CD4-positive, alpha-beta T cell (primary cell): ENCODE results near the gene EEPD1. TPM values are rescaled to one million over a fixed set of nuclear protein-coding genes. Genes with fewer than 3 reads are reported as not detected.

Source experiments
- ATAC-seq: fragments of 200-7000 bp; cut with Tn5 transposase; one replicate; pipeline ENCODE4 v1.10.0; 2022; ENCODE audit warnings: mild to moderate bottlenecking; ENCODE audit not compliant: poor library complexity
- CTCF ChIA-PET: fragments of 350-600 bp; sonication (Branson Sonifier 250); formaldehyde crosslinking; loops from one replicate; lab custom pipeline; 2021; ENCODE audit warnings: antibody characterized with exemption, inconsistent platforms; lab: Charles Lee
- POLR2A ChIA-PET: fragments of 350-600 bp; sonication (Branson Sonifier 250); formaldehyde crosslinking; loops from one replicate; lab custom pipeline; 2021; ENCODE audit warnings: antibody characterized with exemption, inconsistent platforms; lab: Charles Lee
- DNase-seq, 14 experiments: peaks; one replicate each; pipeline ENCODE4 v3.0.0-alpha.2; 2013 to 2020; ENCODE audit warnings: mixed read lengths in 2 of 14
- H3K27ac ChIP-seq, 2 donors: one replicate each; pipeline versions ENCODE4 v1.5.1 to v1.7.0; 2013; ENCODE audit warnings: low read length in 2 of 2, low read depth in 1 of 2, mild to moderate bottlenecking in 1 of 2
- H3K27me3 ChIP-seq, 2 experiments: 1 replicate in 1 of 2; 2 replicates in 1 of 2; pipeline versions ENCODE4 v1.6.1 to v1.7.0; 2013; ENCODE audit warnings: low read length in 2 of 2, control low read depth in 1 of 2, mild to moderate bottlenecking in 1 of 2, moderate library complexity in 1 of 2; ENCODE audit not compliant: insufficient read depth in 2 of 2, control insufficient read depth in 1 of 2
- H3K36me3 ChIP-seq: one replicate; pipeline ENCODE4 v1.6.1; 2013; ENCODE audit warnings: low read length, control low read depth; ENCODE audit not compliant: insufficient read depth
- H3K4me1 ChIP-seq: one replicate; pipeline ENCODE4 v1.6.1; 2013; ENCODE audit warnings: low read length, control low read depth; ENCODE audit not compliant: insufficient read depth
- H3K4me3 ChIP-seq: one replicate; pipeline ENCODE4 v1.5.1; 2013; ENCODE audit warnings: mild to moderate bottlenecking, low read length, moderate library complexity
- H3K9me3 ChIP-seq, 2 experiments: 1 replicate in 1 of 2; 2 replicates in 1 of 2; pipeline versions ENCODE4 v1.6.1 to v1.7.0; 2013; ENCODE audit warnings: low read length in 2 of 2, mild to moderate bottlenecking in 2 of 2, control low read depth in 1 of 2, moderate library complexity in 1 of 2; ENCODE audit not compliant: control insufficient read depth in 1 of 2, insufficient read depth in 1 of 2
- H3K27ac Mint-ChIP-seq: one replicate; pipeline ENCODE4 v1.8.0; 2020; ENCODE audit warnings: mixed read lengths
- H3K27me3 Mint-ChIP-seq: one replicate; pipeline ENCODE4 v1.8.0; 2021; ENCODE audit warnings: mixed read lengths
- H3K36me3 Mint-ChIP-seq: one replicate; pipeline ENCODE4 v1.8.0; 2021; ENCODE audit warnings: low read depth, mixed read lengths
- H3K4me1 Mint-ChIP-seq: one replicate; pipeline ENCODE4 v1.8.0; 2021; ENCODE audit warnings: low read depth, mixed read lengths
- H3K4me3 Mint-ChIP-seq: one replicate; pipeline ENCODE4 v1.8.0; 2020; ENCODE audit warnings: mild to moderate bottlenecking, mixed read lengths
- H3K9me3 Mint-ChIP-seq: one replicate; pipeline ENCODE4 v1.8.0; 2020; ENCODE audit warnings: mixed read lengths
- CTCF ChIP-seq: fragments of 200-600 bp; IDR thresholded peaks from one replicate; pipeline ENCODE4 v1.8.0; 2022; ENCODE audit warnings: antibody characterized with exemption, mild to moderate bottlenecking
- intact Hi-C, 2 experiments: fragments of 100-400 bp; cut with DNase I in 1 of 2; cut with micrococcal nuclease in 1 of 2; formaldehyde crosslinking; loops; one replicate each; pipeline versions ENCODE4 v1.15.1 to v1.9.0; 2023 to 2025; cut with DNase I, micrococcal nuclease
- total RNA-seq, 174 experiments: library from RNA in 2 of 174; stranded (reverse) in 2 of 174; gene quantifications; one replicate each; pipeline ENCODE4 v1.2.3 and lab custom pipeline; 2021 to 2026

The EEPD1 gene
- total RNA-seq, 2 experiments from 2014 or later: 4.4 to 4.6 TPM

GRCh38 chr7:36165059-36165458 lies 12.0 kb downstream of the EEPD1 start:
- H3K36me3 Mint-ChIP-seq: no peaks in the 10 kb centered on the region
- H3K9me3 Mint-ChIP-seq: no peaks in the 10 kb centered on the region
- TF ChIP-seq CTCF: no peak
- peaks cover 13% of the 10 kb centered on the region for H3K4me1 Mint-ChIP-seq
- intact Hi-C loops: no loop called here
- H3K27me3 ChIP-seq: no peaks in the 10 kb centered on the region
- no peaks in the 10 kb centered on the region for H3K27me3 Mint-ChIP-seq
- no peak overlapping the region for H3K4me3 Mint-ChIP-seq
- no peak overlapping the region for H3K27ac Mint-ChIP-seq
- H3K27ac ChIP-seq: no peak overlapping the region
- H3K4me3 ChIP-seq: no peak overlapping the region
- ATAC-seq: no peak
- no peaks in the 10 kb centered on the region for H3K4me1 ChIP-seq
- DNase-seq: peak in 2 of 14 experiments; percentile 27 to 28
- H3K36me3 ChIP-seq: no peaks in the 10 kb centered on the region
- POLR2A ChIA-PET: no interaction called here
- CTCF ChIA-PET: interaction anchor here (0.6 kb wide), 1 partner anchor 918 kb away, joined by 3 read pairs; no protein-coding TSS in a partner anchor
- H3K9me3 ChIP-seq: no peaks in the 10 kb centered on the region

GRCh38 chr7:36165802-36166201 lies 12.7 kb downstream of the EEPD1 start:
- Mint-ChIP-seq H3K27ac (no peak overlapping the region), H3K9me3 (no peaks in the 10 kb centered on the region), H3K4me1 (peaks cover 5% of the 10 kb centered on the region), H3K36me3 (no peaks in the 10 kb centered on the region), H3K27me3 (no peaks in the 10 kb centered on the region), H3K4me3 (no peak overlapping the region)
- CTCF ChIA-PET: no interaction called here
- Histone ChIP-seq H3K27ac (no peak overlapping the region), H3K36me3 (no peaks in the 10 kb centered on the region), H3K9me3 (no peaks in the 10 kb centered on the region), H3K27me3 (no peaks in the 10 kb centered on the region), H3K4me1 (no peaks in the 10 kb centered on the region), H3K4me3 (no peak overlapping the region)
- intact Hi-C loops: no loop called here
- no peak for ATAC-seq
- no peak for TF ChIP-seq CTCF
- DNase-seq: no peak
- POLR2A ChIA-PET: no interaction called here

- Histone ChIP-seq H3K27ac (no peak overlapping the region), H3K27me3 (no peaks in the 10 kb centered on the region), H3K4me3 (no peak overlapping the region), H3K4me1 (no peaks in the 10 kb centered on the region), H3K9me3 (no peaks in the 10 kb centered on the region), H3K36me3 (no peaks in the 10 kb centered on the region)
- Mint-ChIP-seq H3K36me3 (no peaks in the 10 kb centered on the region), H3K9me3 (no peaks in the 10 kb centered on the region), H3K4me3 (no peak overlapping the region), H3K27me3 (no peaks in the 10 kb centered on the region), H3K4me1 (peaks cover 9% of the 10 kb centered on the region), H3K27ac (no peak overlapping the region)
- DNase-seq (no peak), ATAC-seq (no peak)
- intact Hi-C loops: no loop called here
- CTCF ChIA-PET: no interaction called here
- POLR2A ChIA-PET: no interaction called here
- no peak for TF ChIP-seq CTCF
These were observed 14.5 kb downstream of the EEPD1 start for GRCh38 chr7:36167403-36168050.
